HG03025 (cell line): ENCODE measurements around the gene CFAP61.
"Not testable (repeated sequence)": the region's sequence is repeated elsewhere in the genome, so short reads cannot be mapped to it uniquely, and the experiment has no call there.

Source experiments
- ATAC-seq: cut with Tn5 transposase; IDR thresholded peaks from one replicate; pipeline ENCODE4 v1.9.1; 2021; ENCODE audit warnings: mild to moderate bottlenecking, moderate library complexity; ENCODE audit not compliant: unreplicated experiment, low FRiP score

CFAP61 gene

DNA sequence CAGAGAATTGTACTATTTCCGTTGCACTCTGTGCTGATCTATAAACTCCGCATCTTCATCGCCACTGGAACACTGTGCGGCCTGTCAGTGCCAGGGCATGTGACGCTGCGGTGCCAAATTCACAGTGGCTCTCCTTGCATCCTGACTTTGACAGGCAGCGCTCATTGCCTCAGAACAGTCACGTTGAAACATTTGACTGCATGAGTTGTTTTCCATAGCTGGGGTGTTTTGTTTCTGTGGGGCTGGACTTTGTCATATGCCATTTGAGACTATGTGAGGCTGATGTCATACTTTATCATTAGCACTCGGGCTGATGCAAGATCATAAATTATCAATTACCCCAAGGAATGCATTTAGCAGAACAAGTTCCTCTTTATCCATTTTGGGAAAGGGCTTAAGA lies 32.7 kb downstream of the CFAP61 start:
- ATAC-seq, result no peak

DNA sequence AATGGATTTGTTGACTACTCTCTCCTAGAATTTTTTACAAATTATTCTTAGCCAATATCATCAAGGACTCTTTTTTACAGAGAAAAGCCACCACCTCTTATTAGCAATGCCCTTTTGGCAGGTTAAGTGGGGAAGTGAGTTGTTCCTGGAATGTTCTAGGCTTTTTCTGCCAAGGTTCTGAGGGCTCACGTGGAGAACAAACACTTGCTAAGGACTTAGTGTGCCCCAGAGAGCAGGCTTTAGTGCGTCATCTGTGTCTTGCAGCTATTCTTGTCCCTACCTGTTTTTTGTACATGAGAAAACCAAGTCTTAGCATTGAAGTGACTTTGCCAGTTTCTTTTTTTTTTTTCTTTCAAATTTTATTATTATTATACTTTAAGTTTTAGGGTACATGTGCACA lies 33.5 kb downstream of the CFAP61 start:
- ATAC-seq, result no peak

DNA sequence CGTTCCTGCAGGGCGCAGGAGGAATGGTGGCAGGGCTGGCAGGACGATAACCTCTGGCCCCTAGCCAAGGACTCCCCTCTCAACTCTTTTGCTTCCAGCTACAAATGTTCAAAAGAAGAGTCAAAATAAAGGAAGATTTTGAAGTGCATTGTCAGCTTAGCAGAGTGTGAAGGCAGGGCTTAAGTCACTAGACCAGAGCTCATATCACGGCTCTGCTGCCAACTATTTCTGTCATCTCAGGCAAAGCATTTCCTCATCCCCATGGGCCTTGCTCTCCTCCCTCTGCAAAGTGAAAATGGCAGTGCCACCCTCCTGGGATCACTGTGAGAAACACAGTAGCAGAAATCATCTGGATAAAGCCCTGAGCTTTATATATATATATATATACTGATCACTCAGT lies 36.7 kb downstream of the CFAP61 start:
- ATAC-seq, result no peak

DNA sequence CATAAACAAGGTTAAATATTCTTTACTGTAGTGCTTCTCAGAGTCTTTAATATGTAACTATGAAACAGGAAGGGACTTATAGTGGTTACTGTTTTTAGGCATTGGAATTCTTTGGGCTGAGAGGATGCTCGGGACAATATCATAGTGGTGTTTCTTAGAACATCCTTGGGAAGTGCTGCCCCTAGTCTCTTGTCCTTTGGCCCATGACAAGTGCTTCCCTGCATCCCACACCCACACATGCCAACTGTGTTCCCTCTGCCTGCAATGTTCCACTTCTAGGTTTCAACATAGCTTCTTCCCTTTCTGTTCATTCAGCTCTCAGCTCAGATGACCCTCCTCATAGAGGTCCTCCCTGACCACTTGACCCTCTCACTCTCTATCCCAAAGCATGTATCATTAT lies 37.6 kb downstream of the CFAP61 start:
- no peak for ATAC-seq

DNA sequence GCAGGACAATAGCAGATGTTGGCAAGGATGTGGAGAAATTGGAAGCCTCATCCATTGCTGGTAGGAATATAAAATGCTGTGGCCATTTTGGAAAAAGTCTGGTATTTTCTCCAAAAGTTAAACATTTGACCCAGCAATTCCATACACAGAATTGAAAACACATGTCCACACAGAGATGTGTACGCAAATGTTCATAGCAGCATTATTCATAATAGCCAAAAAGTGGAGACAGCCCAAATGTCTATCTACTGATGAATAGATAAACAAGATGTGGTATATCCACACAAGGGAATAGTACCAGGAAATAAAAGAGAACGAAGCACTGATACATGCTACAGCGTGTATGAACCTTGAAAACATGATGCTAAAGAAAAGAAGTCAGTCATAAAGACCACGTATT lies 40.5 kb downstream of the CFAP61 start:
- no peak for ATAC-seq

DNA sequence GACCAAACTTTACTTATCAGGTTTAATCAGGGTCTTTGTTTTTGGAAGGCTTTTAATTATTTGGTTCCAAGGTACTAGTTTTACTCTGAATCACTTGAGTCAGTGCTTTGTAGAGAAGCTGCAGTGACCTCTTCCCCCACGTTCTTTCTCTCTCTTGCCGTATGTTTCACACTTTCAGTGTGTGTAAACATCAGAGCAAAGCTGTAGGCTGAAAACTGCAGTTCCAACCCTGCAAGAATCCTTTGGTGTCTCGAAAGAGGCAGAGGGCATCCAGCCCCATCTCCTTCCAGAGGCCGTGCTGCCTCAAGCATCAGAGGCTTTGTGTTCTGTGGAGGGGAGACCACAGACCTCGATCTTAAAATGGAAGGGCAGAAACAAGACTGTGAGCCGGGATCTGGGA lies 42.1 kb downstream of the CFAP61 start:
- ATAC-seq, result no peak

DNA sequence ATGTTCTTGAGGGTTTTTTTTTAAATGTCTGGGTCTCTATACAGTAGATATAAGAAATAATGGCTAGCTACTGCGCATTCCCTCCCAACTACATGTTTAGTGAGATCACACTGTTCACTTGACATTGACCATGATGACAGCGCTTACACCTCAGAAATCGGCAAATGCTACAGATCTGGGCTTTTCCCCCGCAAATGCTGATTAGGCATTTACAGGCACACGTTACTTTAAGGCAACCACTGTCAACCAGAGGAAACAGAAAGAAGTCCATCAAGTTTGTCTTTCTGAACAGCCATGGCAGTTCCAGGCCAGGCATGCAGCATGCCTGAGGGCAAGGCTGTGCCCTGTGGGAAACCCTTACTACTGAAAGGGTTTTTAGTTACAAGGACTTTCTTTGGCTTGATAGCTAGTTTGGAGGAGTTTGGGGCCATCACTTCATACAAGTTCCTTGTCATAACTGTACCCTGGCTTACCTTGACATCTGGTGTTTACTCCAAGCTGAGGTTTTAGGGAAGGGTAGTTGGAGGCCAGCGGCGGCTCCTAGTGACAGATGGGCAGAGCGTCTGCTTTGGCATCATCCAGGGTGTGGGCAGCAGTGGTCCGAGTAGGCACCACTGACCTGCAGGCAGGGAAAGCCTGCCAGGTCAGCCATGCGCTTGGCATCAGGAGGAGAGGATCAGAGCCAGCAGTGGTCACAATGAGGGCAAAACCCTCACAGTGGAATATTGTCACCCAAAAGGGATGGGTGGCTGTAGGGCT lies 43.0 kb downstream of the CFAP61 start:
- no peak for ATAC-seq

DNA sequence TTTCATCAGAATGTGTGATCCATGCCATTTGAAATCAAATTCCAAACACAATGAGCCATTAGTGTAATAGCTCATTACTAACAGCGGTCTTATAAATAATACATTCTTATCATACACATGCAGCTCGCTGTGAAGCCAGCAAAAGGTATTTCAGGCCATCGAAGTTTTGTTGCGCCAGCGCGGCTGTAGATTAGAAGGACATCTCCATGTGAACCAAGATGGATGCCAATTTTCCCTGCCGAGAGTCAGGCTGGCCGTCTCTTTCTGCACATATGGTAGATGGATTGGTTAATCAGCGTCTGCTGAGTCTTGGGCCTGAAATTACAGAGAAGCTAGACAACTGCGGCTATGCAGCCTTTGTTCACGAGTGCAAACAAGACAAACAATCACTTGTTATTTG lies 44.1 kb downstream of the CFAP61 start:
- no peak for ATAC-seq

DNA sequence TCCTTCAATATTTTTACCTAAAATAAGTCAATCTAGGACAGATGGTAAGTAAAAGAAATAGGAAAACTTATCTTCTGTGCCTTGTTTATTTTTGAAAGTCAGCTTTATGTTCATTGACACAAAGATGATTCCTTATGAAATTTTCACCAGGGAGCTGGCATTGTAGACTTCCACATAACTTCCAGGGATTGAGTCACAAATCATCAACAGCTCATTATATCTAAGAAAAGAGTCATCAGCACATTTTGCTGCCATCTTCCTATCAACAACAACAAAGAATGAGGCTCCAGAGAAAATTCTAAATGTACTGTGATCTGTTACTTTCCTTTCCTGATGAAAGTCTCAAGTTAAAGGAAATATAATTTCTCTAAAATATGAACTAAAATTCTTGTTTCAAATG lies 48.5 kb downstream of the CFAP61 start:
- ATAC-seq, result no peak

DNA sequence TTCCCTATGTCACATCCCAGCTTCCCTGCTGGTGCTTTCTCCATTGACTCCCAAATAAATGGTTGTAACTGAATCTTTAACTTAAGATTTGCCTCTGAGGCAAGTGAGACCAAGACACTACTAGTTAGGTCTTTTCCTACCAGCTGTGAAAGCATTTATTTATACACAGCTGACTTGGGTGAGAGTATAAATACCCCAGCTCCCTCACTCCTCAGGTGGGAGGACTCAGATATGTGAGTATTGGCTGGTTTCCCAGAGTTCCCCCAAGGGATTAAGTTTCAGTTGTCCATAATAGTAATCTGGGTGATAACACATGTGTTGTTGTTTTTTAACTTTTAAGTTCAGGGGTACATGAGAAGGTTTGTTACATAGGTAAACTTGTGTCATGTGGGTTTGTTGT lies 49.8 kb downstream of the CFAP61 start:
- no peak for ATAC-seq

DNA sequence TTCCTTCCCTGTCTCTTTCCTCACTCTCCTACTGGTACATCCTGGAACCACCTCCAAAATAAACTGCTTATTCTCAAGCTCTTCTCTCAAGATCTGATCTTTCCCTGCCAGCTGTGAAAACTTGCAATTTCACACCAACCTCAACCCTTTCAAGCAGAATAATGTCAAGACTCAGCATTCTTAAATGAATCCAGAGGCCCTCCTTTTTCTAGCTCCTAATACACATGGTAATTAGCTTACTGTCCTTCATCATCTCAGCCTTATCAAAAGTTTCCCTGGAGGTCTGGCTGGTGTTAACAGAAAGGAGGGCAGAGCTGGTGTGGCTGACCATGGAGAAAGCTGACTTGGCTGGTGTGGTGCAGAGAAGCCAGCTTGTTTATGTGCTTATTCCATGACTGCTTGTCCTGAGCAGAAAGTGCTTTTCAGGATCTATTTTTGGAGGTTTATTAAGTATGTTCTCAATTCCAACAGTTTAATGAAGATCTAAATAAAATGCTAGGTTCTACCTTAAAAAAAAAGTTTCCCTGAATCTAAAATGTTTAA lies 50.5 kb downstream of the CFAP61 start:
- no peak for ATAC-seq

DNA sequence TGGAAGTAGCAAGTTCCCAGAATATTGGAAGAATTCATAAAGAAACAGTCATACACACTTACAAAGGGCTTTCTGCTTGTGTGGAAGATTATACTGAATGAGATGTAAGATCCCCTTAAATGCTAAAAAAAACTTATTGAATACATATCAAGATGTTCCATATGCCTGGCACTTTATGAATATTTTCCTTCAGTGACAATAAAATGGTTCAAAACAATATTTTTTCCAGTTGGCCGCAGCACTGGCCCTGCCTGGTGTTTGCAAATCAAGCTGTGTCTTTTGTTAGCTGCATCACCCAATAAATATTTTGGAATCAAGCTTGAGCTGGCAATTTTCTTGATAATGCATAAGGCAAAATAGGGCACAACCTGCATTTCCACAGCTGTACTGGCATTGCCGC lies 51.2 kb downstream of the CFAP61 start:
- ATAC-seq, result no peak

DNA sequence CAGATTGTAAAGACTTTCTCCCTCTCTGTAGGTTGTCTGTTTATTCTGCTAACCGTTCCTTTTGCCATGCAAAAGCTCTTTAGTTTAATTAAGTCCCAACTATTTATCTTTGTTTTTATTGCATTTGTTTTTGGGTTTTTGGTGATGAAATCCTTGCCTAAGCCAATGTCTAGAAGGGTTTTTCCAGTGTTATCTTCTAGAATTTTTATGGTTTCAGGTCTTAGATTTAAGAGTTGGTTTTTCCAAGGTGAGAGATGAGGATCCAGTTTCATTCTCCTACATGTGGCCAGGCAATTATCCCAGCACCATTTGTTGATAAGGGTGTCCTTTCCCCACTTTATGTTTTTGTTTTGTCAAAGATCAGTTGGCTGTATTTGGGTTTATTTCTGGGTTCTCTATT lies 70.9 kb downstream of the CFAP61 start:
- ATAC-seq, result not testable (repeated sequence)

DNA sequence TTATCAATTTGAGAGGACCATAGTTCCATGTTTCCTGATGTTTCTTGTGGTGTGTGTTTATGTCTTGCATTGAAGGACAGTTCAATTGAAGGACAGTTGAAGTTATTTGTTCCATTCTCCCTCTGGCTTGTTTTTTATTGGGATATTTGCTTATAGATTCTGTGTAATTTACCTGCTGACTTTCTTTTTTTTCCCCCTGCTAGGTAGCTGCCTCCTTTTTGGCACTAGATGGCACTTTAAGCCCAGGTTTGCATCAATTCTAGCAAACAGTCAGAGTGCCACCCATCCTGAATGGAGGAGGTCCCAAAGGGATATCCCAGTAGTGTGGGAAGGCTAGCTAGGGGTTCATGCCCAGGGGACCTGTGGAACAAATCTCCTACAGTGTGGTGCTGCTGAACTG lies 78.1 kb downstream of the CFAP61 start:
- no peak for ATAC-seq

DNA sequence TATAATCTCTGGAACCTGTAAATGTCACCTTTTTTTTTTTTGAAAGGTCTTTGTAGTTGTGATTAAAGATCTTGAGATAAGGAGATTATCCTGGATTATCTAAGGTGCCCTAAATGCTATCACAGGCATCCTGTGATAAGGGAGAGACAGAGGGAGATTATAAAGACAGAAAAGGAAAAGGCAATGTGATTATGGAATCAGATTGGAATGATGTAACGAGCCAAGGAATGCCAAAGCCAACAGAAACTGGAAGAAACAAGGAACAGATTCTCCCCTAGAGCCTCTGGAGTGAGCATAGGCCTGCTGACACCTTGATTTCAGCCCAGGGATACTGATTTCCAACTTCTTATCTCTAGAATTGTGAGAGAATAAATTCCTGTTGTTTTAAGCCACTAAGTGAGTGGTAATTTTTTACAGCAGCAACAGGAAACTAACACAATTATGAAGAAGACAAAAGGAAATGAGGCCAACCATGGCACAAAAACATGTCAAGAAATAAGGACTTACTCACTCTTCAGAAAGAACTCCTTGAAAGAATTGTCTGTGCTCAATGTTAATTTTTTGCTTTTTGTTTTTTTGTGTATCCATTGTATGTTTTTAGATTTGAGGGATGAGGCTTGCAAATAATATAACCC lies 82.7 kb downstream of the CFAP61 start:
- no peak for ATAC-seq

DNA sequence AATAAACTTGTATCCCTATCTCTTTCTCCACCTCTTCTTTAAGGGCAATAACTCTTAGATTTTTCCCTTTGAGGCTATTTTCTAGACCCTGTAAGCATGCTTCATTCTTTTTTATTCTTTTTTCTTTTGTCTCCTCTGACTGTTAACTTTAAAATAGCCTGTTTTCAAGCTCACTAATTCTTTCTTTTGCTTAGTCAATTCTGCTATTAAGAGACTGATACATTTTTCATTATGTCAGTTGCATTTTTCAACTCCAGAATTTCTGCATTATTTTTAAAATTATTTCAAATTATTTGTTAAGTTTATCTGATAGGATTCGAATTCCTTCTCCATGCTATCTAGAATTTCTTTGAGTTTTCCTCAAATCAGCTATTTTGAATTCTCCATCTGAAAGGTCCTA lies 84.0 kb downstream of the CFAP61 start:
- no peak for ATAC-seq

DNA sequence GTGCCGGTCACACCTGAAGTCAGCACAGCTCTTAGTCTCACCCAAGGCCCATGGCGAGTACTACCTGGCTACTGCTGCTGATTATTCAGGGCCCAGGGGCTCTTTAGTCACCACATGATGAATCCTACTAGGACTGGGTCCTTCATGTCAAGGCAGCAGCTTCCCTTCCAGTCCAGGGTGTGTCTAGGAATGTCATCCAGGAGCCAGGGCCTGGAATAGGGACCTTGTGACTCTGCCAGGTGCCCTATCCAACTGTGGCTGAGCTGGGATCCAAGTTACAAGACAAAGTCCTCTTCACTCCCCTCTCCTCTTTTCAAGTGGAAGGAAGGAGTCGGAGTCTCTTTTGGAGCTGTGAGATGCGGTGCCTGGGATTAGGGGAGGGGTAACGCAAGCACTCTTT lies 85.5 kb downstream of the CFAP61 start:
- no peak for ATAC-seq

DNA sequence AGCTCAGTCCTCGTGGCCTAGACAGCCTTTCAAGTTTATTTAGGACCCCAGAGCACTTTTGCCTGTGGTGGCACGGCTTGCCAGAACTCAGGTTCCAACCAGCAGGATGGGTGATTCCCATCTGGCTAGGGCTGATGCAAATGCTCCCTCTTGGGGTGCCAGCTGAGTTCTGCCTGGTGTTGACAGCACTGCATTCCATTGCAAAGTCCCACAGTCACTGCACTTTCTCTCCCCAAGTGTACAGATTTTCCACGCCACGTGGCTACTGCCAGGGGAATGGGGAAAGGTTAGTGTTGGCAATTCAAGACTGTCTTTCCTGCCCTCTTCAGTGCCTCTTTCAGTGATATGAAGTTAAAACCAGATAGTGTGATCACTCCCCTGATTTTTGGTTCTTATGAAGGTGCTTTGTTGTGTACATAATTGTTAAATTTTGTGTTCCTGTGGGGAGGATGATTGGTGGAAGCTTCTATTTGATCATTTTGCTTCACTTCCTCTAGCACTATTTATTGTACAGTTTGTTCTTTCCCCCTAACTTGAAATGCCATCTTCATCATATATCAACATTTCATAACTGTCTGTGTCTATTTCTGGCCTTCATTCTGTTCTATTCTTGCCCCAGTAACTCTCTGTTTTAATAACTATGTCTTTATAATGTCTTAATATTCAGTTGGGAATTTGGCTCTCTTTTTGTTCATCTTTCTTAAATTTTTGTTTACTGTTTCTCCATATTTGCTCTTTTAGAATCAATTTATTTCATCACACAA lies 86.2 kb downstream of the CFAP61 start:
- ATAC-seq, result no peak

DNA sequence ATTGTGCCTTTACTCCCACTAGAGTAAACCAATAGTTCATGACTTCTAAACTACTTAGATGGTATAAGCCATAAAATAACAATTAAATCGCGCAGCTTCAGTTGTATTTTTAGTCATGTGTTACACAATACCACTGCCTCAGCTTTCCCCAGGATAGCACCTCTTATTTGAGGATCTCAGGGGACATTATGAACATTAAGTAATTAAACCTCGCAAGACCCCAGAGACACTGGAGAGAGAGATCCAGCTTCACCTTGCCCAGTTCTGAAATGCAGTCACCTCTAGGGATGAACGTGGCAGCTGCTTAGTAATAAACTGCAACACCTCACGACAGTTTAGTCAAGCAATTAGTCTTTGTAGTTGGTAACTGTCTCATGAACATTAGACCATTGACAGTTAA lies 87.1 kb downstream of the CFAP61 start:
- ATAC-seq, result no peak

DNA sequence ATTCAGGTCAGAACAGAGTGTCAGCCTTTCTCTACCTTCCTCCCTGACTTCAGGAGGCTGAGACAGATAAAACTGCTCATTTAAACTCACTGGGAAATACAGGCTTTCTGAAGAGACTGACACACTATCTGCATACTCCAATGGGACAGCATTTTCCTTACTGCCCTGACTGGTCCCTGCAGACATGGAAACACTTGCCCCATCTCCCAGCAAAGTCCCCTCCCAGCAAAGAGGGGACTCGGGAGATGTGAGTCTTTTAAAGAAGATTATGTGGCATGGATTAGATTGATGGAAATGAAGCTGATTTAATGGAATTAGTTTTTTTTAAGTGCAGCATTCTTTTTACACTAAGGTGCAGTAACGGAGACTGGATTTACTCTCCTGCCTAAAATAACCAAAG lies 90.8 kb downstream of the CFAP61 start:
- no peak for ATAC-seq

DNA sequence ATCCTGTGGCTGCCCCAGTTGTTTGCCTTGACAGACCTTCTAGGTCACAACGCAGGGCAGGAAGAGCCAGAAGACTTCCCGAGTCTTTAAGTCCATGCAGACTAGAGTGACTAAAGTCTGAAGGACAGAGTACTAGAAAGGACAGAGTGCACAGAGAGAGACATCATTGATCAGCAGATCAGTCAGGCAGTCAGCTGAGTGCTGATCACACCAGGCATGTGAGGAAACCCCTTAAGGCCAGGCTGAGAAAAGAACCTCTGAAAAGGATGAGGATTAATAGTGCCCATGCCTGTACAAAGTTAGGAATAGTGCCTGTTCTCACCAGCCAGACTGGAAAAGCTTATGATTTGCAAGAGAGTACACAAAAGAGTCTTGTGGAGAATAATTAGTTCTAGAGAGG lies 91.3 kb downstream of the CFAP61 start:
- no peak for ATAC-seq
